Thyroid gland (tissue), 4 donors: ENCODE data around the gene TENM3. TPM values are rescaled to one million over a fixed set of nuclear protein-coding genes. Genes with fewer than 3 reads are reported as not detected.

ENCODE experiments used
- DNase-seq, 2 donors: peaks; one replicate each; pipeline ENCODE4 v3.0.0-alpha.2; 2019
- H3K27ac ChIP-seq, 3 donors: fragments of 200-600 bp; sonication (generic); 1 replicate in 2 of 3; 2 replicates in 1 of 3; pipeline ENCODE4 v1.5.1; 2016 to 2019; ENCODE audit warnings: mild to moderate bottlenecking in 1 of 3, moderate library complexity in 1 of 3
- H3K27me3 ChIP-seq: fragments of 200-600 bp; sonication (generic); one replicate; pipeline ENCODE4 v1.5.1; 2019
- H3K36me3 ChIP-seq, 2 donors: fragments of 200-600 bp; sonication (generic); one replicate each; pipeline ENCODE4 v1.5.1; 2016 to 2019
- H3K4me1 ChIP-seq, 2 donors: fragments of 200-600 bp; sonication (generic); one replicate each; pipeline ENCODE4 v1.5.1; 2017 to 2019
- H3K4me3 ChIP-seq, 3 donors: fragments of 200-600 bp; sonication (generic); replicated peaks in 1 of 3; 1 replicate in 2 of 3; 2 replicates in 1 of 3; pipeline ENCODE4 v1.5.1; 2016; ENCODE audit warnings: mild to moderate bottlenecking in 1 of 3
- H3K9me3 ChIP-seq: fragments of 200-600 bp; sonication (generic); one replicate; pipeline ENCODE4 v1.5.1; 2017
- CTCF ChIP-seq, 6 experiments: fragments of 200-600 bp in 3 of 6; fragments of 450-650 bp in 3 of 6; sonication (generic) in 3 of 6; IDR thresholded peaks; one replicate each; pipeline ENCODE4 v1.5.1; 2016 to 2019; ENCODE audit warnings: antibody characterized with exemption in 6 of 6, mild to moderate bottlenecking in 2 of 6, inconsistent platforms in 1 of 6, moderate library complexity in 1 of 6
- POLR2A ChIP-seq, 2 donors: fragments of 450-650 bp; IDR thresholded peaks; one replicate each; pipeline ENCODE4 v1.6.1; 2017; ENCODE audit warnings: antibody characterized with exemption in 2 of 2, mild to moderate bottlenecking in 2 of 2, moderate library complexity in 1 of 2
- WGBS, 2 donors: methylation state at CpG; one replicate each; pipeline ENCODE4 v1.1.5; 2017; 5-methylcytosine and 5-hydroxymethylcytosine counted together
- intact Hi-C: fragments of 100-400 bp; cut with DNase I; formaldehyde crosslinking; loops from one replicate; pipeline ENCODE4 v1.15.1; 2023
- total RNA-seq, 4 donors: library from RNA; depleted of rRNA; stranded (reverse); fragments of >200 nt; gene quantifications; one replicate each; pipeline ENCODE4 v1.2.3, GENCODE V29; 2016

Gene TENM3
- total RNA-seq, 4 donors from 2014 or later = 41.8 to 82.2 (median 68.1) TPM

GRCh38 chr4:182483685-182484084 is 240.5 kb downstream of the TENM3 start:
- Histone ChIP-seq H3K9me3 (no peaks in the 10 kb centered on the region), H3K27me3 (no peaks in the 10 kb centered on the region), H3K27ac (no peak overlapping the region), H3K36me3 (no peaks in the 10 kb centered on the region), H3K4me3 (no peak overlapping the region), H3K4me1 (peaks cover 4 to 7% of the 10 kb centered on the region in 2 donors)
- WGBS, 2 donors = 81 to 94% methylated on average over 6 of the region's 6 CpGs
- no peak for TF ChIP-seq CTCF (IDR thresholded peaks at IDR 0.05)
- no peak for TF ChIP-seq POLR2A (IDR thresholded peaks at IDR 0.05)
- intact Hi-C loops = loop anchor here (5.0 kb wide), 1 partner anchor 324 kb away; no protein-coding TSS in a partner anchor
- no peak for DNase-seq

GRCh38 chr4:182486881-182487280 is 243.7 kb downstream of the TENM3 start:
- intact Hi-C loops = no loop called here
- H3K4me3 ChIP-seq = no peak overlapping the region
- peaks cover 16 to 18% of the 10 kb centered on the region in 2 donors for H3K4me1 ChIP-seq
- no peaks in the 10 kb centered on the region for H3K27me3 ChIP-seq
- no peaks in the 10 kb centered on the region for H3K9me3 ChIP-seq
- no peak overlapping the region for H3K27ac ChIP-seq
- TF ChIP-seq POLR2A (IDR thresholded peaks at IDR 0.05) (no peak), CTCF (IDR thresholded peaks at IDR 0.05) (no peak)
- no peak for DNase-seq
- no peaks in the 10 kb centered on the region for H3K36me3 ChIP-seq
- WGBS, 2 donors = 91 to 92% methylated on average over 7 of the region's 7 CpGs

GRCh38 chr4:182488896-182489295 is 245.7 kb downstream of the TENM3 start:
- peak overlapping the region in 2 of 3 donors; percentile 11 to 28 for H3K27ac ChIP-seq
- no peak overlapping the region for H3K4me3 ChIP-seq
- intact Hi-C loops = no loop called here
- no peaks in the 10 kb centered on the region for H3K36me3 ChIP-seq
- WGBS, 2 donors = 18 to 25% methylated on average over 2 of the region's 2 CpGs
- no peak for DNase-seq
- no peaks in the 10 kb centered on the region for H3K27me3 ChIP-seq
- H3K4me1 ChIP-seq = peaks cover 27 to 32% of the 10 kb centered on the region in 2 donors
- no peaks in the 10 kb centered on the region for H3K9me3 ChIP-seq
- no peak for TF ChIP-seq CTCF (IDR thresholded peaks at IDR 0.05)
- TF ChIP-seq POLR2A (IDR thresholded peaks at IDR 0.05) = no peak

- DNase-seq = no peak
- Histone ChIP-seq H3K4me1 (peaks cover 27 to 32% of the 10 kb centered on the region in 2 donors), H3K27ac (peak overlapping the region in 1 of 3 donors; percentile 1), H3K36me3 (no peaks in the 10 kb centered on the region), H3K27me3 (no peaks in the 10 kb centered on the region), H3K4me3 (no peak overlapping the region), H3K9me3 (no peaks in the 10 kb centered on the region)
- TF ChIP-seq POLR2A (IDR thresholded peaks at IDR 0.05) (no peak), CTCF (IDR thresholded peaks at IDR 0.05) (no peak)
- 87 to 91% methylated on average over 2 of the region's 2 CpGs for WGBS, 2 donors
- intact Hi-C loops = no loop called here
Measured at GRCh38 chr4:182489607-182490006, 246.4 kb downstream of the TENM3 start.

GRCh38 chr4:182491719-182492118 is 248.5 kb downstream of the TENM3 start:
- TF ChIP-seq POLR2A (IDR thresholded peaks at IDR 0.05) (no peak), CTCF (IDR thresholded peaks at IDR 0.05) (no peak)
- Histone ChIP-seq H3K4me1 (peaks cover 30 to 42% of the 10 kb centered on the region in 2 donors), H3K36me3 (no peaks in the 10 kb centered on the region), H3K27ac (peak overlapping the region; percentile 38 to 76 (median 53)), H3K4me3 (no peak overlapping the region), H3K9me3 (no peaks in the 10 kb centered on the region), H3K27me3 (no peaks in the 10 kb centered on the region)
- intact Hi-C loops = no loop called here
- no peak for DNase-seq
